Activated gamma-delta T cell treated with Interleukin-2 at 50 U/mL for 16 hours (primary cell): Measurements from ENCODE around the gene CELF4.
"Not testable (repeated sequence)": the region's sequence is repeated elsewhere in the genome, so short reads cannot be mapped to it uniquely, and the experiment has no call there.

ENCODE experiments used
- DNase-seq: peaks from one replicate; pipeline ENCODE4 v3.0.0-alpha.2; 2020

The CELF4 gene

GRCh38 chr18:37383846-37384595, 181.6 kb downstream of the CELF4 start:
- DNase-seq: no peak

GRCh38 chr18:37383036-37383785, 182.4 kb downstream of the CELF4 start:
- DNase-seq: no peak

- DNase-seq: no peak
Observed at GRCh38 chr18:37381554-37381953, 184.0 kb downstream of the CELF4 start.

GRCh38 chr18:37380546-37381110, 185.0 kb downstream of the CELF4 start:
- DNase-seq: no peak

GRCh38 chr18:37378336-37379010, 187.1 kb downstream of the CELF4 start:
- no peak for DNase-seq

GRCh38 chr18:37375181-37375580, 190.4 kb downstream of the CELF4 start:
- no peak for DNase-seq

- DNase-seq: no peak
Observed at GRCh38 chr18:37368110-37368954, 197.3 kb downstream of the CELF4 start.

GRCh38 chr18:37364237-37364636, 201.4 kb downstream of the CELF4 start:
- DNase-seq: no peak

- no peak for DNase-seq
Observed at GRCh38 chr18:37362158-37362890, 203.3 kb downstream of the CELF4 start.

- DNase-seq: no peak
Observed at GRCh38 chr18:37361335-37362157, 204.1 kb downstream of the CELF4 start.

- DNase-seq: not testable (repeated sequence)
Observed at GRCh38 chr18:37358061-37358460, 207.5 kb downstream of the CELF4 start.

GRCh38 chr18:37355772-37356171, 209.8 kb downstream of the CELF4 start:
- DNase-seq: no peak

GRCh38 chr18:37351110-37351509, 214.5 kb downstream of the CELF4 start:
- DNase-seq: no peak

- DNase-seq: no peak
Observed at GRCh38 chr18:37348729-37349128, 216.9 kb downstream of the CELF4 start.

GRCh38 chr18:37346048-37346447, 219.6 kb downstream of the CELF4 start:
- no peak for DNase-seq

- no peak for DNase-seq
Observed at GRCh38 chr18:37343542-37343851, 222.1 kb downstream of the CELF4 start.

- DNase-seq: no peak
Observed at GRCh38 chr18:37341473-37342086, 224.0 kb downstream of the CELF4 start.

- DNase-seq: no peak
Observed at GRCh38 chr18:37341016-37341415, 224.6 kb downstream of the CELF4 start.

GRCh38 chr18:37339701-37340215, 225.8 kb downstream of the CELF4 start:
- DNase-seq: no peak

- DNase-seq: no peak
Observed at GRCh38 chr18:37336568-37337285, 228.9 kb downstream of the CELF4 start.
